Activated T-cell treated with anti-CD3 and anti-CD28 coated beads, Interleukin-2, amount 50 U/mL, for 4 hours (primary cell): ENCODE results near the gene KCNG4. TPM values are rescaled to one million over a fixed set of nuclear protein-coding genes. Genes with fewer than 3 reads are reported as not detected.

Source experiments
- total RNA-seq, 3 donors: library from RNA; stranded (reverse); gene quantifications; one replicate each; pipeline ENCODE4 v1.2.1, GENCODE V29; 2021

KCNG4 gene
- total RNA-seq, 3 donors from 2014 or later, result not detected

Other genes with a start within 250 kb of the KCNG4 start
- not detected for gene SLC38A8, start 197.2 kb downstream of the KCNG4 start, total RNA-seq
- 10 to 100 TPM; 44.9 to 52.8 (median 49.2) TPM for gene MBTPS1, start 123.1 kb downstream of the KCNG4 start, total RNA-seq
- gene HSDL1, start 94.8 kb downstream of the KCNG4 start, total RNA-seq, result 10 to 100 TPM; 13.7 to 15.6 (median 14.4) TPM
- not detected for gene DNAAF1, start 94.7 kb downstream of the KCNG4 start, total RNA-seq
- 10 to 100 TPM; 71.6 to 78.6 (median 74.4) TPM for gene TAF1C, start 53.0 kb downstream of the KCNG4 start, total RNA-seq
- gene ADAD2, start 48.9 kb downstream of the KCNG4 start, total RNA-seq, result under 1 TPM in 2 of 3 donors, not detected in 1; 0.10 to 0.11 TPM
- not detected for gene WFDC1, start 54.9 kb upstream of the KCNG4 start, total RNA-seq
- gene ATP2C2, start 128.5 kb upstream of the KCNG4 start, total RNA-seq, result not detected